ENCODE measurements around the gene IRF2. TPM values are rescaled to one million over a fixed set of nuclear protein-coding genes. Genes with fewer than 3 reads are reported as not detected.

Gene IRF2
- total and polyA plus RNA-seq, 2 of the 8 experiments (the other 6 are each of a cell fraction or from before 2014, with no cell fraction given), result 13.8 to 17.0 TPM

DNA sequence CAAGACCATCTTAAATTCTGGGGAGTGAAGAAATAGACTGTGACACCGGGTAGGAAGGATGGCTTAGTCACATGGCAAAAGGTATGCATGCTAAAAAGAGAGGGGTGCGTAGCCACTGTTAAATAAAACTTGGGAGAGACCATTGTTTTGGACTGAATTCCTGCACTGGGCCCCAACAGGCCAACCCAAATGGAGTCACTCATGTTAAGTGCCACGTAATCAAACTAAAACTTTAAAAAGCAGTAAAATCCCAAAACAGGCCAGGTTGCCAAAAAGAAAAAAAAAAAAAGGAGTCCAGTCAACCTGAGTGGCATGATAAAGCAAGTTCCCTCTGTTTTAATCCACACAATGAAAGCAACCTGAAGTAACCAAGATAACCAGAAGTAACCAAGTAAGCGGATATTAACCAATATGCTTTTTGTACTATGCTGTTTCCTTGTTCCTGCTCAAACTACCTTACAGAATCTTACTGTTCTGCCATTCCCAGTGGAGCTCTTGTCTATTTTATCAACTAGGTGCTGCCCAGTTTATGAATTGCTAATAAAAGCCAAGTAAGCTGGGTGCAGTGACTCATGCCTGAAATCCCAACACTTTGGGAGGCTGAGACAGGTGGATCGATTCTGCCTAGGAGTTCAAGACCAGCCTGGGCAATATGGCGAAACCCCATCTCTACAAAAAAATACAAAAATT lies 132.0 kb downstream of the IRF2 start:
- DNase-seq (ENCODE audit: low read depth in 1 of 2, low spot score in 2 of 2), result no peak
- H3K14ac ChIP-seq (ENCODE audit: insufficient read length), result no peak overlapping the region
- POLR2A ChIA-PET (ENCODE audit: partially characterized antibody), result interaction anchor here (1.4 kb wide), 1 partner anchor 9 kb away, joined by 3 read pairs; no protein-coding TSS in a partner anchor
- no peak overlapping the region for H2BK120ac ChIP-seq (replicated peaks; ENCODE audit: low read depth, low read length)
- no peak overlapping the region for H2AFZ ChIP-seq (ENCODE audit: low read length)
- no peaks in the 10 kb centered on the region for H3K9me3 ChIP-seq (ENCODE audit: insufficient read depth in 2 of 2, low read depth in 1 of 2, low read length in 1 of 2)
- H2BK15ac ChIP-seq (ENCODE audit: low read length), result no peak overlapping the region
- H3K9ac ChIP-seq (replicated peaks in 1 of 4; ENCODE audit: extremely low read depth in 1 of 4, low read depth in 3 of 4, low read length in 3 of 4), result no peak overlapping the region
- no peaks in the 10 kb centered on the region for H3K79me1 ChIP-seq (ENCODE audit: low read depth, low read length)
- H3K79me2 ChIP-seq (ENCODE audit: control insufficient read depth in 1 of 2, insufficient read depth in 2 of 2, low read length in 2 of 2), result no peaks in the 10 kb centered on the region
- CTCF ChIA-PET (ENCODE audit: partially characterized antibody), result no interaction called here
- H3K4me1 ChIP-seq (replicated peaks in 1 of 4; ENCODE audit: control insufficient read depth in 3 of 4, insufficient read depth in 4 of 4, low read length in 3 of 4), result peaks cover 2 to 8% (median 5%) of the 10 kb centered on the region in 4 experiments; a peak in 5 of 7 replicates
- H3K56ac ChIP-seq (replicated peaks; ENCODE audit: insufficient read length, low read depth, low read length), result no peak overlapping the region
- no peaks in the 10 kb centered on the region for H3K27me3 ChIP-seq (replicated peaks in 1 of 4; ENCODE audit: control insufficient read depth in 3 of 4, extremely low read depth in 1 of 4, insufficient read depth in 3 of 4, low read length in 3 of 4)
- H2BK5ac ChIP-seq (ENCODE audit: low read depth, low read length), result no peak overlapping the region
- WGBS, 2 experiments (ENCODE audit: extremely low coverage in 1 of 2, insufficient coverage in 1 of 2, insufficient read length in 1 of 2, insufficient replicate concordance in 2 of 2, low coverage in 1 of 2, low lambda C conversion rate in 2 of 2, missing lambda C conversion rate in 1 of 2), result 82% methylated on average over 6 of the region's 6 CpGs; no CpG with 5 or more reads in 1 of the 2 experiments
- no peak overlapping the region for H2AK5ac ChIP-seq (ENCODE audit: low read depth, low read length)
- peak overlapping the region; percentile 66; the same call in 1 of the 2 replicates for H2BK20ac ChIP-seq (ENCODE audit: low read length)
- no peak overlapping the region; a peak in 1 of 4 replicates for H3K4me2 ChIP-seq (ENCODE audit: insufficient read depth in 1 of 2, low read depth in 2 of 2, low read length in 2 of 2)
- H4K5ac ChIP-seq (ENCODE audit: insufficient read length, low read depth, low read length), result no peak overlapping the region
- no peak overlapping the region for H3K23ac ChIP-seq (ENCODE audit: insufficient read length)
- no peaks in the 10 kb centered on the region for H3K36me3 ChIP-seq (ENCODE audit: control insufficient read depth in 2 of 4, insufficient read depth in 4 of 4, low read length in 3 of 4)
- no peak for FAIRE-seq
- no peak overlapping the region for H3K18ac ChIP-seq (ENCODE audit: extremely low read depth, low read length)
- H3K4me3 ChIP-seq (ENCODE audit: extremely low read depth in 1 of 4, insufficient read depth in 2 of 4, low read depth in 3 of 4, low read length in 4 of 4), result no peak overlapping the region
- no peak overlapping the region for H4K8ac ChIP-seq (ENCODE audit: extremely low read depth, insufficient read depth, low read length)
- no peak overlapping the region for H3K4ac ChIP-seq (replicated peaks; ENCODE audit: insufficient read length, low read depth, low read length)
- H4K91ac ChIP-seq (replicated peaks; ENCODE audit: insufficient read length, low read length), result no peak overlapping the region
- peaks cover 6% of the 10 kb centered on the region for H3K23me2 ChIP-seq (ENCODE audit: low read depth, low read length)
- no peaks in the 10 kb centered on the region for H4K20me1 ChIP-seq (replicated peaks in 1 of 2; ENCODE audit: control insufficient read depth in 1 of 2, insufficient read depth in 2 of 2, low read length in 2 of 2)
- no peak overlapping the region for H2BK12ac ChIP-seq (ENCODE audit: low read depth, low read length)
- H3K27ac ChIP-seq (ENCODE audit: low read depth, low read length), result no peak overlapping the region
- TF ChIP-seq MAFK (IDR thresholded peaks at IDR 0.05; ENCODE audit: low read depth, low read length), result no peak
- no peak for TF ChIP-seq SIX5 (IDR thresholded peaks at IDR 0.05; ENCODE audit: low read depth, low read length)
- no peak for TF ChIP-seq SP1 (IDR thresholded peaks at IDR 0.05; ENCODE audit: low read depth, low read length)
- TF ChIP-seq, protein P1, sequence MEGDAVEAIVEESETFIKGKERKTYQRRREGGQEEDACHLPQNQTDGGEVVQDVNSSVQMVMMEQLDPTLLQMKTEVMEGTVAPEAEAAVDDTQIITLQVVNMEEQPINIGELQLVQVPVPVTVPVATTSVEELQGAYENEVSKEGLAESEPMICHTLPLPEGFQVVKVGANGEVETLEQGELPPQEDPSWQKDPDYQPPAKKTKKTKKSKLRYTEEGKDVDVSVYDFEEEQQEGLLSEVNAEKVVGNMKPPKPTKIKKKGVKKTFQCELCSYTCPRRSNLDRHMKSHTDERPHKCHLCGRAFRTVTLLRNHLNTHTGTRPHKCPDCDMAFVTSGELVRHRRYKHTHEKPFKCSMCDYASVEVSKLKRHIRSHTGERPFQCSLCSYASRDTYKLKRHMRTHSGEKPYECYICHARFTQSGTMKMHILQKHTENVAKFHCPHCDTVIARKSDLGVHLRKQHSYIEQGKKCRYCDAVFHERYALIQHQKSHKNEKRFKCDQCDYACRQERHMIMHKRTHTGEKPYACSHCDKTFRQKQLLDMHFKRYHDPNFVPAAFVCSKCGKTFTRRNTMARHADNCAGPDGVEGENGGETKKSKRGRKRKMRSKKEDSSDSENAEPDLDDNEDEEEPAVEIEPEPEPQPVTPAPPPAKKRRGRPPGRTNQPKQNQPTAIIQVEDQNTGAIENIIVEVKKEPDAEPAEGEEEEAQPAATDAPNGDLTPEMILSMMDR (IDR thresholded peaks at IDR 0.05; ENCODE audit: control extremely low read depth in 1 of 3, insufficient read depth in 1 of 3, low read depth in 1 of 3, low read length in 3 of 3), result no peak
- TF ChIP-seq GTF2F1 (IDR thresholded peaks at IDR 0.05; ENCODE audit: borderline replicate concordance, low read depth, low read length), result no peak
- TF ChIP-seq RNF2 (IDR thresholded peaks at IDR 0.05; ENCODE audit: borderline replicate concordance, low read depth, low read length, missing control alignments, poor library complexity, severe bottlenecking), result no peak
- TF ChIP-seq POLR2AphosphoS5 (IDR thresholded peaks at IDR 0.05; ENCODE audit: low read depth, low read length), result no peak
- no peak for TF ChIP-seq SP2 (IDR thresholded peaks at IDR 0.05; ENCODE audit: low read length)
- no peak for TF ChIP-seq NANOG (IDR thresholded peaks at IDR 0.05; ENCODE audit: insufficient read depth, low read depth, low read length, poor library complexity, severe bottlenecking)
